K562 (cell line): ENCODE data around the gene GMEB1. TPM values are rescaled to one million over a fixed set of nuclear protein-coding genes. Genes with fewer than 3 reads are reported as not detected.

Source experiments
- ATAC-seq: fragments of 200-7000 bp; cut with Tn5 transposase; 3 replicates; pipeline ENCODE4 v1.9.1; 2020; ENCODE audit warnings: moderate library complexity
- BruUV-seq: library from RNA; stranded (reverse); fragments of 400-500 nt; replicated peaks from 2 replicates; lab custom pipeline; 2021; lab: Mats Ljungman, UMichigan
- CTCF ChIA-PET: fragments of 300-600 bp; formaldehyde crosslinking; extraction: SDS; loops from one replicate; lab custom pipeline; 2021; ENCODE audit warnings: low intra/inter-chr PET ratio; lab: Yijun Ruan, JAX
- POLR2A ChIA-PET: fragments of 300-600, 350-650 bp; sonication (Branson Sonifier 250); formaldehyde crosslinking; extraction: SDS; loops from one replicate; lab custom pipeline; 2021; ENCODE audit warnings: antibody characterized with exemption, inconsistent platforms; lab: Yijun Ruan, JAX
- DNase-seq, 4 experiments: peaks; one replicate each; pipeline versions ENCODE4 v3.0.0 to v3.0.0-alpha.2; 2011 to 2018; ENCODE audit warnings: low spot score in 3 of 4, mixed read lengths in 3 of 4; ENCODE audit errors: extremely low read depth in 1 of 4
- FAIRE-seq: peaks from 2 replicates; lab custom pipeline; 2011; peaks lifted over from hg19 to GRCh38; lab: Jason Lieb, UNC
- H2AFZ ChIP-seq: 2 replicates; pipeline ENCODE4 v1.6.0; 2011; ENCODE audit warnings: low read depth, low read length, control low read depth, inconsistent platforms
- H3K27ac ChIP-seq: fragments of 200-600 bp; 3 replicates; pipeline ENCODE4 v1.8.0; 2011; ENCODE audit warnings: low read depth, mild to moderate bottlenecking, control low read depth, inconsistent platforms, low read length, moderate library complexity, mixed read lengths; ENCODE audit errors: extremely low read depth
- H3K27me3 ChIP-seq, 2 experiments: fragments of 300-600 bp in 1 of 2; 2 replicates in 1 of 2; 3 replicates in 1 of 2; pipeline versions ENCODE4 v1.6.0 to v1.8.0; 2011; ENCODE audit warnings: inconsistent platforms in 2 of 2, low read length in 2 of 2, mild to moderate bottlenecking in 1 of 2, mixed read lengths in 1 of 2, moderate library complexity in 1 of 2; ENCODE audit not compliant: control insufficient read depth in 2 of 2, insufficient read depth in 2 of 2
- H3K36me3 ChIP-seq: fragments of 300-600 bp; 3 replicates; pipeline ENCODE4 v1.8.0; 2011; ENCODE audit warnings: mild to moderate bottlenecking, low read length, inconsistent platforms; ENCODE audit not compliant: control insufficient read depth, insufficient read depth
- H3K4me1 ChIP-seq, 2 experiments: fragments of 200-600 bp in 1 of 2; replicated peaks in 1 of 2; 2 replicates in 1 of 2; 3 replicates in 1 of 2; pipeline versions ENCODE4 v1.5.1 to v1.8.0; 2011; ENCODE audit warnings: inconsistent platforms in 2 of 2, low read length in 2 of 2, mild to moderate bottlenecking in 1 of 2, mixed read lengths in 1 of 2, moderate library complexity in 1 of 2; ENCODE audit not compliant: control insufficient read depth in 2 of 2, insufficient read depth in 2 of 2
- H3K4me2 ChIP-seq: 2 replicates; pipeline ENCODE4 v1.6.1; 2011; ENCODE audit warnings: low read length, control low read depth, inconsistent platforms, mixed read lengths; ENCODE audit not compliant: insufficient read depth
- H3K4me3 ChIP-seq: fragments of 200-600 bp; sonication (generic), shearing (Covaris generic); 2 replicates; pipeline ENCODE4 v1.5.1; 2016; ENCODE audit warnings: control low read depth, inconsistent platforms
- H3K79me2 ChIP-seq: fragments of 200-600 bp; 3 replicates; pipeline ENCODE4 v1.8.0; 2011; ENCODE audit warnings: low read length, inconsistent platforms; ENCODE audit not compliant: control insufficient read depth, insufficient read depth
- H3K9ac ChIP-seq, 2 experiments: 2 replicates each; pipeline versions ENCODE4 v1.6.0 to v1.6.1; 2011; ENCODE audit warnings: low read depth in 2 of 2, low read length in 2 of 2, control low read depth in 1 of 2, inconsistent platforms in 1 of 2, mild to moderate bottlenecking in 1 of 2, mixed read lengths in 1 of 2; ENCODE audit not compliant: insufficient read depth in 1 of 2
- H3K9me1 ChIP-seq: one replicate; pipeline ENCODE4 v1.6.0; 2011; ENCODE audit warnings: inconsistent platforms, mild to moderate bottlenecking, low read length, moderate library complexity; ENCODE audit not compliant: control insufficient read depth, insufficient read depth
- H3K9me3 ChIP-seq: replicated peaks from 2 replicates; pipeline ENCODE4 v1.5.1; 2011; ENCODE audit warnings: low read depth, low read length, inconsistent platforms; ENCODE audit not compliant: control insufficient read depth, insufficient read depth
- H4K20me1 ChIP-seq: replicated peaks from 2 replicates; pipeline ENCODE4 v1.6.1; 2011; ENCODE audit warnings: low read length, inconsistent platforms, mixed read lengths; ENCODE audit not compliant: control insufficient read depth, insufficient read depth
- ARID3B ChIP-seq: fragments of 250-450 bp; sonication (Bioruptor Pico); IDR thresholded peaks from 2 replicates; pipeline ENCODE4 v1.4.0; 2020; ENCODE audit warnings: borderline replicate concordance
- E2F8 ChIP-seq: fragments of 450-650 bp; IDR thresholded peaks from 2 replicates; pipeline ENCODE4 v1.7.1; 2018; ENCODE audit warnings: mild to moderate bottlenecking, low read depth; ENCODE audit not compliant: partially characterized antibody
- ELF4 ChIP-seq: fragments of 450-650 bp; formaldehyde crosslinking; IDR thresholded peaks from 2 replicates; pipeline ENCODE4 v1.4.0; 2022; ENCODE audit warnings: missing genetic modification characterization
- MAX ChIP-seq: sonication (generic); formaldehyde crosslinking; IDR thresholded peaks from 2 replicates; pipeline ENCODE4 v1.9.0; 2022; ENCODE audit warnings: mild to moderate bottlenecking, missing genetic modification reagents
- SIX5 ChIP-seq, 2 experiments: IDR thresholded peaks; 2 replicates each; pipeline ENCODE4 v1.6.1; 2011; ENCODE audit warnings: low read length in 2 of 2, borderline replicate concordance in 1 of 2, low read depth in 1 of 2, mild to moderate bottlenecking in 1 of 2, moderate library complexity in 1 of 2; ENCODE audit not compliant: insufficient read depth in 1 of 2
- ZKSCAN3 ChIP-seq: fragments of 250-450 bp; sonication (Bioruptor Pico); IDR thresholded peaks from 2 replicates; pipeline ENCODE4 v1.4.0; 2020
- ZNF436 ChIP-seq: fragments of 250-450, 450-650 bp; sonication (Bioruptor Pico); formaldehyde crosslinking; IDR thresholded peaks from 2 replicates; pipeline ENCODE4 v1.7.0; 2020; ENCODE audit warnings: mild to moderate bottlenecking
- ZNF592 ChIP-seq: fragments of 450-650 bp; IDR thresholded peaks from 2 replicates; pipeline ENCODE4 v1.6.1; 2017; ENCODE audit warnings: antibody characterized with exemption, mild to moderate bottlenecking
- ZNF79 ChIP-seq: fragments of 250-450 bp; sonication (Bioruptor Pico); IDR thresholded peaks from 2 replicates; pipeline ENCODE4 v1.4.0; 2020; ENCODE audit warnings: low read depth, mild to moderate bottlenecking, moderate library complexity
- WGBS: fragments of 100-300 bp; shearing (Covaris generic); methylation state at CpG from one replicate; pipeline ENCODE4 v1.1.6; 2016; ENCODE audit warnings: low coverage, mixed read lengths; ENCODE audit not compliant: insufficient coverage; ENCODE audit errors: missing lambda C conversion rate; 5-methylcytosine and 5-hydroxymethylcytosine counted together
- in situ Hi-C: fragments of 300-500 bp; cut with MboI; formaldehyde crosslinking; loops from 4 replicates; pipeline ENCODE4 v1.15.0; 2018; ENCODE audit warnings: inconsistent platforms, mixed read lengths
- intact Hi-C: fragments of 100-400 bp; cut with micrococcal nuclease; formaldehyde crosslinking; loops from 2 replicates; pipeline ENCODE4 v1.14.2; 2022
- polyA plus RNA-seq, 8 experiments: library from polyadenylated mRNA; depleted of rRNA in 4 of 8; stranded (reverse) in 5 of 8; unstranded in 3 of 8; fragments of >200 nt; fragmentation: Nextera tagmentation in 2 of 8; fragmentation: Illumina TruSeq in 1 of 8; extraction: Ambion mirVana in 2 of 8; extraction: Trizol in 1 of 8; gene quantifications; 2 replicates each; pipeline versions ENCODE4 v1.2.1 to v1.2.3, GENCODE V29; 2011 to 2014; ENCODE audit warnings: inconsistent platforms in 1 of 8, missing spikeins in 1 of 8
- total RNA-seq, 7 experiments: library from RNA; depleted of rRNA in 6 of 7; stranded (reverse); fragments of >200 nt in 6 of 7; fragmentation: Illumina TruSeq in 2 of 7; extraction: Trizol in 2 of 7; gene quantifications; 2 replicates each; pipeline versions ENCODE4 v1.2.1 to v1.2.3, GENCODE V29; 2011 to 2021; ENCODE audit warnings: low replicate concordance in 1 of 7

GMEB1 gene
- total and polyA plus RNA-seq, 9 of the 15 experiments (the other 6 are each of a cell fraction or from before 2014, with no cell fraction given) = 6.6 to 17.5 (median 8.5) TPM

- TF ChIP-seq ARID3B (CRISPR knock-in tag) = no peak
- TF ChIP-seq ZNF436 = no peak
- TF ChIP-seq ZKSCAN3 (CRISPR knock-in tag) = no peak
- no peak for TF ChIP-seq SIX5 (IDR thresholded peaks at IDR 0.05; ENCODE audit: borderline replicate concordance in 1 of 2, insufficient read depth in 1 of 2, low read depth in 1 of 2, low read length in 2 of 2)
Measured at GRCh38 chr1:28646040-28646439, 22.5 kb upstream of the GMEB1 start (continued).

- H3K9ac ChIP-seq = peak overlapping the region; percentile 84 to 88
- H4K20me1 ChIP-seq = no peaks in the 10 kb centered on the region
- H3K27me3 ChIP-seq = no peaks in the 10 kb centered on the region
- DNase-seq (peak; percentile 83 to 97 (median 90)), ATAC-seq (peak; percentile 87), FAIRE-seq (peak; percentile 94)
- no TSS peak for BruUV-seq
- H3K27ac ChIP-seq = peak overlapping the region; percentile 95
- intact Hi-C loops = loop anchor here (1.0 to 10.0 kb wide), 8 partner anchors 21 to 554 kb away; partner anchors contain the start of genes ATP5IF1, DNAJC8, GMEB1 and SRSF4
- ChIA-PET POLR2A (interaction anchor here (0.6 to 4.4 kb wide), 129 partner anchors 8 to 922 kb away, joined by 3 to 240 read pairs (median 5); partner anchors contain the start of genes ATP5IF1, EYA3, FAM76A and GMEB1), CTCF (interaction anchor here (0.6 to 1.2 kb wide), 2 partner anchors 49 to 89 kb away, joined by 3 read pairs; partner anchors contain the start of gene YTHDF2)
- H3K9me3 ChIP-seq = no peaks in the 10 kb centered on the region
- under 1% methylated on average over 18 of the region's 18 CpGs for WGBS
- peak overlapping the region; percentile 86 for H2AFZ ChIP-seq
- in situ Hi-C loops = loop anchor here (5.0 kb wide), 1 partner anchor 219 kb away; no protein-coding TSS in a partner anchor
- peak overlapping the region; percentile 28 for H3K4me3 ChIP-seq
- H3K4me1 ChIP-seq = peaks cover 28 to 34% of the 10 kb centered on the region in 2 experiments; a peak in 4 of 5 replicates
- H3K9me1 ChIP-seq = no peaks in the 10 kb centered on the region
- H3K4me2 ChIP-seq = peak overlapping the region; percentile 88
- no peaks in the 10 kb centered on the region for H3K36me3 ChIP-seq
- peaks cover 19% of the 10 kb centered on the region for H3K79me2 ChIP-seq
- TF ChIP-seq ZNF79 (0 out of 2 replicates have a peak, but pooled peaks have one; percentile 13), ELF4 (CRISPR knock-in tag) (peak; percentile 48; the same call in 1 of the 2 replicates), MAX (peak; percentile 81), ZNF592 (peak; percentile 99), E2F8 (peak; percentile 54)
Measured at GRCh38 chr1:28648008-28648473, 20.5 kb upstream of the GMEB1 start.
